Esophagus (tissue), 2 donors: ENCODE data around the gene NT5C2. TPM values are rescaled to one million over a fixed set of nuclear protein-coding genes. Genes with fewer than 3 reads are reported as not detected.
A peak's percentile ranks its signal among the peaks of the same experiment; 100 is the strongest.
"Not testable (repeated sequence)": the region's sequence is repeated elsewhere in the genome, so short reads cannot be mapped to it uniquely, and the experiment has no call there.

Experiments used
- H3K27ac ChIP-seq, 2 donors: one replicate each; pipeline ENCODE4 v1.5.1; 2013; ENCODE audit warnings: low read depth in 2 of 2, mild to moderate bottlenecking in 2 of 2, inconsistent platforms in 1 of 2, low read length in 1 of 2, moderate library complexity in 1 of 2
- H3K27me3 ChIP-seq, 2 donors: one replicate each; pipeline ENCODE4 v1.6.1; 2013; ENCODE audit warnings: low read length in 2 of 2, control low read depth in 1 of 2, mild to moderate bottlenecking in 1 of 2; ENCODE audit not compliant: insufficient read depth in 2 of 2, control insufficient read depth in 1 of 2
- H3K36me3 ChIP-seq, 2 donors: one replicate each; pipeline ENCODE4 v1.6.1; 2013; ENCODE audit warnings: low read length in 1 of 2; ENCODE audit not compliant: control insufficient read depth in 2 of 2, insufficient read depth in 2 of 2
- H3K4me1 ChIP-seq, 2 donors: one replicate each; pipeline ENCODE4 v1.6.1; 2013; ENCODE audit warnings: low read length in 1 of 2; ENCODE audit not compliant: control insufficient read depth in 2 of 2, insufficient read depth in 2 of 2
- H3K4me3 ChIP-seq, 2 donors: one replicate each; pipeline ENCODE4 v1.5.1; 2013; ENCODE audit warnings: low read length in 2 of 2, mild to moderate bottlenecking in 2 of 2, low read depth in 1 of 2, moderate library complexity in 1 of 2
- H3K9me3 ChIP-seq, 2 donors: one replicate each; pipeline ENCODE4 v1.6.1; 2013; ENCODE audit warnings: mild to moderate bottlenecking in 2 of 2, low read depth in 1 of 2, low read length in 1 of 2, moderate library complexity in 1 of 2; ENCODE audit not compliant: control insufficient read depth in 2 of 2, insufficient read depth in 1 of 2
- WGBS, 2 donors: extraction: QIAGEN DNeasy Blood & Tissue Kit; methylation state at CpG; one replicate each; pipeline ENCODE4 v1.1.7; 2013; 5-methylcytosine and 5-hydroxymethylcytosine counted together
- polyA plus RNA-seq, 2 donors: library from polyadenylated mRNA; stranded (reverse); fragments of 200-250 nt; gene quantifications; one replicate each; pipeline ENCODE4 v1.2.3, GENCODE V29; 2013
- donor health status: healthy with polysubstance abuse.
- donor health status: Bipolar disorder and iron deficiency.

Gene NT5C2
- polyA plus RNA-seq, 2 donors: 60.6 to 75.0 TPM

DNA sequence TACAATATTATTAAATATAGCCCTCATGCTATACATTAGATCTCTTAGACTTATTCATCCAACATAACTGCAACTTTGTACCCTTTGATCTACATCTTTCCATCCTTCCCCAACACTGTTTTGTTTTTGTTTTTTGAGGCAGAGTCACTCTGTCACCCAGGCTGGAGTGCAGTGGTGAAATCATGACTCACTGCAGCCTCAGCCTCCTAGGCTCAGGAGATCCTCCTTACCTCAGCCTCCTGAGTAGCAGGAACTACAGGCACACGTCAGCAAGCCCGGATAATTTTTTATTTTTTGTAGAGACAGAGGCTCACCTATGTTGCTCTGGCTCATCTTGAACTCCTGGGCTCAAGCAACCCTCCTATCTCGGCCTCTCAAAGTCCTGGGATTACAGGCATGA, 53.3 kb downstream of the NT5C2 start:
- WGBS, 2 donors: 93 to 95% methylated on average over 3 of the region's 3 CpGs
- Histone ChIP-seq H3K4me3 (no peak overlapping the region), H3K9me3 (no peaks in the 10 kb centered on the region), H3K27me3 (no peaks in the 10 kb centered on the region), H3K36me3 (peaks cover 0 to 9% of the 10 kb centered on the region in 2 donors), H3K27ac (no peak overlapping the region), H3K4me1 (no peaks in the 10 kb centered on the region)

DNA sequence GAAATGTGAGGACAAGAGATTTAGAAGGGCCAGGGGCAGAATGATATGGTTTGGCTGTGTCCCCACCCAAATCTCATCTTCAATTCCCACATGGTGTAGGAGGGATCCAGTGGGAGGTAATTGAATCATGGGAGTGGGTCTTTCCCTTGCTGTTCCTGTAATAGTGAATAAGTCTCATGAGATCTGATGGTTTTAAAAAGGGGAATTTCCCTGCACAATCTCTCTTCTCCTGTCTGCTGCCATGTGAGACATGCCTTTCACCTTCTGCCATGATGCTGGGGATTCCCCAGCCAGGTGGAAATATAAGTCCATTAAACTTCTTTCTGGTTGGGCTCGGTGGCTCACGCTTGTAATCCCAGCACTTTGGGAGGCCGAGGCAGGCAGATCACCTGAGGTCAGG, 57.9 kb downstream of the NT5C2 start:
- peaks cover 0 to 12% of the 10 kb centered on the region in 2 donors for H3K36me3 ChIP-seq
- H3K4me1 ChIP-seq, H3K9me3 ChIP-seq, H3K27ac ChIP-seq, H3K4me3 ChIP-seq, H3K27me3 ChIP-seq: not testable (repeated sequence)
- WGBS, 2 donors: 88 to 89% methylated on average over 3 of the region's 3 CpGs

DNA sequence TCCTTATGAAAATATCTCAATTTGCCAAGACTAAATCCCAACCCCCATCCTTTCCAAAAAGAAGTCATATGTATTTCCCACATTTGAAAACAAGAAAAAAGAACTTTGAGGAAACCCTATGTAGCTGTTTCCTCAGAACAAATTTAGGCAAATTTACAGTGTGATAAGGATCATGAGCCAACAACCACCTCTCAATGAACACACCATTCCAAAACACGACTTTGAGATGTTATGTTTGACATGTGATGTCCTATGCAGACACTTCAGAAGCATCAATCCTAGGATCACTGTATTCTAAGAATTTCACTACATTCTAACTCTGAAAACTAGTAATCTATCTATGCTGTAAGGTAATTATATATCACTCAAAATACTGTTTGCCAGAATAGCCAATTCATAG, 62.2 kb downstream of the NT5C2 start:
- 71 to 73% methylated on average over 1 of the region's 1 CpG for WGBS, 2 donors
- Histone ChIP-seq H3K27ac (no peak overlapping the region), H3K4me3 (no peak overlapping the region), H3K36me3 (peaks cover 0 to 6% of the 10 kb centered on the region in 2 donors), H3K27me3 (no peaks in the 10 kb centered on the region), H3K9me3 (no peaks in the 10 kb centered on the region), H3K4me1 (no peaks in the 10 kb centered on the region)

DNA sequence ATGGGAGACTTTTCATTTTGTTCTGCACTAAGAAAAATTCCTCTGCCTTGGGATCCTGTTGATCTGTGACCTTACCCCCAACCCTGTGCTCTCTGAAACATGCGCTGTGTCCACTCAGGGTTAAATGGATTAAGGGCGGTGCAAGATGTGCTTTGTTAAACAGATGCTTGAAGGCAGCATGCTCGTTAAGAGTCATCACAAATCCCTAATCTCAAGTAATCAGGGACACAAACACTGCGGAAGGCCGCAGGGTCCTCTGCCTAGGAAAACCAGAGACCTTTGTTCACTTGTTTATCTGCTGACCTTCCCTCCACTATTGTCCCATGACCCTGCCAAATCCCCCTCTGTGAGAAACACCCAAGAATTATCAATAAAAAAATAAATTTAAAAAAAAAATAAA, 62.9 kb downstream of the NT5C2 start:
- WGBS, 2 donors: 87 to 89% methylated on average over 3 to 4 of the region's 5 CpGs
- not testable (repeated sequence) for H3K9me3 ChIP-seq, H3K4me1 ChIP-seq, H3K27me3 ChIP-seq, H3K4me3 ChIP-seq, H3K27ac ChIP-seq, H3K36me3 ChIP-seq

DNA sequence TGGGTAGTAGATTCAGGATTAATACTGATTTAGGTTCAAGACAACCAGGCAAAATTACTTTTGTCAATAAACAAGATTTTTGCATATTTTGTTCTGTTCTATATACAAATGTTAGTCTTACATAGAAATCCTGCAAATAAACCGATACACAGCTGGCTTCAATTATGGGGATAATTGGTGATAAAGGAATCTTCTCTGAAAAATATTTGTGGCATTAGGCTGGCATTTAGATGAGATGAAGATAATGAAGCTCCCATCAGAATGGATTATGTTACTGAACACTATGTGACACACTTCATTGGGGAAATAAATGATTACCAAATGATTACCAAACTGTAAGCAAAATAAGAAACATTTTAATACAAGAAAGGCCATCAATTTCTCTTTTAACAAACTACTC, 65.8 kb downstream of the NT5C2 start:
- H3K36me3 ChIP-seq: peaks cover 0 to 5% of the 10 kb centered on the region in 2 donors
- no peaks in the 10 kb centered on the region for H3K9me3 ChIP-seq
- no peaks in the 10 kb centered on the region for H3K4me1 ChIP-seq
- H3K27me3 ChIP-seq: no peaks in the 10 kb centered on the region
- WGBS, 2 donors: 85 to 86% methylated on average over 1 of the region's 1 CpG
- no peak overlapping the region for H3K4me3 ChIP-seq
- H3K27ac ChIP-seq: no peak overlapping the region

DNA sequence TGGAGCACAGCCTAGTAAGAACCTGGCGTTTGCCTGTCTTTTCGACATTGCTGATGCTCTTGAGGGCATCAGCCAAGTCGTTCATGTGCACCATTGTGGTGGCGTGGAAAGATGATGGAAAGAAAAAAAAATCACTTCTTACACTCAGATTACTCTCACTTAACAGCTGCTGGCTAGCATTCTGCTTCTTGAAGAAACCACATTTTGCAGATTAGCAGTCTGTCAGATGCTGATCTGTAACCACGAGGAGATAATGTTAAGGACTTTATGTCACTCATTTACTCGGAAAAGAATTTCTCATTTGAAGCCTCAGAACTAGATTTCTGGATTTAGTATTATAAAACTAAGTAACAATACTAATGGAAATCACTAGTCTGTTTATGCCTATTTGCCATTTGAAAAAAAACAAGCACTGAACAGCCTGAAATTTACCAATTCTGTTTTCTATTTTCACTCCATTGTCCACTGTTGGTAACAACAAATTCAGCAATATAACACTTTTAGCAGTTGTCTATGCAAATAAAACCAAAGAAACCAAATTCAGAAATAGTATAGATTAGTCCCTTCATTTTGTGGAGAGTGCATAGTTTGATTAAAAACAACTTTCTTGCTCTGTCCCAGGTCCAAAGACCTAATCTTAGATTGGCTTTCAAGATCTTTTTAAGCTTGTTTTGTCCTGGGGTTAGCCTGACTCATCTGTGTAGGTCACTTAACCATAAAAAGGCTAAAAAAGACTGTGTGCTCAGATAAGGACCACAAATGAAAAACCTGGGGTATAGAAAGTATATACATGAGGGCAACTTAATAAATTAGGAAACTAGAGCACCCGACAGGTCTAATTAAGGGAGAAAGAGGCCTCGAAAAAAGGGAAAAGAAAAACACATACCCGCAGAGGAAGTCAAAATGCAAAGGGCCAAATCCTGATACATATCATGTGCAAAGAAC, 67.5 kb downstream of the NT5C2 start:
- no peaks in the 10 kb centered on the region for H3K4me1 ChIP-seq
- 75 to 80% methylated on average over 9 of the region's 9 CpGs for WGBS, 2 donors
- H3K9me3 ChIP-seq: no peaks in the 10 kb centered on the region
- no peak overlapping the region for H3K4me3 ChIP-seq
- no peaks in the 10 kb centered on the region for H3K27me3 ChIP-seq
- H3K36me3 ChIP-seq: peaks cover 0 to 5% of the 10 kb centered on the region in 2 donors
- no peak overlapping the region for H3K27ac ChIP-seq

DNA sequence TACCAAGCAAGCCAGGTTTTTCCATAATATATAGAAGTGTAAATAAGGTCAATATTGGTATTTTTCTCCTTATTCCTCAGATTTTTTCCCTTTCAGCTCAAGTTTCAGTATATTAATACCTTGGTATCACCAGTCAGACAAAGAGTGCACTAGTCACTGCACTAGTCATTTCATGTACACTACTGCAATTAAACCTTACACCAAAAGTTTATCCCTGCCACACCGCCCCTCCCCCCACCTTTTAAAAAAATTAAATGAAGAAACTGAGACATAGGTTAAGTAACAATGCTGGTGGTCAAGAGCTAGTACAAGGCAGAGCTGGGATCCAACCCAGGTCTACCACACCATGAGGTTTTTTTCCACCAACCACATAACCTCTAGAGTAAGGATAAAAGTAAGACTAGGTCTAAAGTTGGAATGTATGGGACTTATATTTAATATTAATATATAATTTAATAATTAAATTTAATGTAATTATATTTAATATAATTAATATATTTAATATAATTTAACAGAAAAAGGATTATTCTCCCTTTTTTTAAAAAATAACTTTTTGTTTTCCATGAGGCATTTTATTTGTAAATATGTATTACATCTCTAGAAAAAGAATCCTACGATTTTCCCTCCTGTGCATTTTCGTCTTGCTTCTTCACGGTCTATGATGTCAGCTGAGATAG, 68.5 kb downstream of the NT5C2 start:
- Histone ChIP-seq H3K4me3 (no peak overlapping the region), H3K9me3 (no peaks in the 10 kb centered on the region), H3K27ac (no peak overlapping the region), H3K36me3 (peaks cover 0 to 5% of the 10 kb centered on the region in 2 donors), H3K4me1 (no peaks in the 10 kb centered on the region), H3K27me3 (no peaks in the 10 kb centered on the region)
- 95 to 99% methylated on average over 4 of the region's 4 CpGs for WGBS, 2 donors

DNA sequence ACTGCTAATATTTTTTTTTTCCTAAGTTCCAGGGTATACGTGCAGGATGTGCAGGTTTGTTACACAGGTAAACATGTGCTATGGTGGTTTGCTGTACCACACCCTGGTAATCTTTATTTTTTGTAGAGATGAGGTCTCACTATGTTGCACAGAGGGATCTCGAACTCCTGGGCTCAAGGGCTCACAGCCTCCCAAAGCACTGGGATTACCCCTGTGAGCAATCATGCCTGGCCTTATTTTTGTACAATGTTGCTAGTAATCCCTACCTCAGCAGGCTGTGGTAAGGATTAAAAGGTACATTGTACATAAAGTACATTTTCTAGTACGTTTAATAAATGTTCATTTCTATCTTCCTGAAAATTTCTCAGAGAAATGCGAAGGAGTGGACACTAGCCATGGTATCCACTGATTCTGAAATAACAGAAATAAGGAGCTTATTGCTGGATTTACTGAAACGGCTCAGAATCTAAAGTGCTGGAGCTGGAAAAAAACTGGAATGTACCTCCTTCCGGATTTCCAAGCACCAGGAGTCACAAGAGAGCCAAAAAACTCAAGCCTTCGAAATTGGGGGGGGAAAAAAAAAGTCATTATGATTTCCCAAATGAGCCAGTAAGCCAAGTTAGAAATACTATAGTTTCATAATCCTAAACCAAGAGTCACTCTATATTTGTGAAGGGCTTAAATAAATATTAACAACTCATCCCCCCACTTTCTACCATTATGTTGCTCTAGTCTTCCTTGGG, 69.6 kb downstream of the NT5C2 start:
- H3K4me1 ChIP-seq: no peaks in the 10 kb centered on the region

DNA sequence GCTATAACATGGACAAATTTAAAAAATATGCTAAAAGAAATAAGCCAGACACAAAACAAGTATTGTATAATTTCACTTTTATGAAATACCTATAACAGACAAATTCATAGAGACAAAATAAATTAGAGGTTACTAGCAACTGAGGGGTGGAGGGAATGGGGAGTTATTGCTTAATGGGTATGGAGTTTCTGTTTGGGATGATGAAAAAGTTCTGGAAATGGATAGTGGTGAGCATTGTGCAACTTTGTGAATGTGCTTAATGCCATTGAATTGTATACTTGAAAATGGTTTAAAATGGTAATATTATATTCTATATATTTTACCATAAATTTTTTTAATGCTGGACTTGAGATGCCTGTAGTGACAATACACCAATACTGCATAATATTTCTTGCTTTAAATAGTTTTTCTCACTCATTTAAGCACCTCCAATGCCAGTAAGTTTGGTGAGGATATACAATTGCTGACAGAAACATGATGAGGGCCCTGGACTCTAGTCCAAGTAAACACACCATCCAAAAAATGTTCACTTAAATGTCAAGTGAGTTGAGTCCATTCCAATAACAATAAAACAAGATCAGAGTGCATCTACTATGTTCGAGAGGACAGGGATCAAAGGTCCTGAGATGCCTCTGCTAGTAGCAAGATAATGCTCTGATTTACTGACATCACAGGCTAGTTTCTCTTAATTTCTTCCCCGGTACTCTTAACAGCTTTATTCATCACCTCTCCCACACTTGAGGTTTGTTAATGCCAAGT, 71.9 kb downstream of the NT5C2 start:
- Histone ChIP-seq H3K4me3 (no peak overlapping the region), H3K36me3 (peaks cover 0 to 5% of the 10 kb centered on the region in 2 donors), H3K4me1 (no peaks in the 10 kb centered on the region), H3K27ac (no peak overlapping the region), H3K9me3 (no peaks in the 10 kb centered on the region), H3K27me3 (no peaks in the 10 kb centered on the region)
- 42 to 57% methylated on average over 2 of the region's 2 CpGs for WGBS, 2 donors

More for the DNA sequence above, 69.6 kb downstream of the NT5C2 start:
- Histone ChIP-seq H3K9me3 (no peaks in the 10 kb centered on the region), H3K27ac (peak overlapping the region in 1 of 2 donors; percentile 13), H3K27me3 (no peaks in the 10 kb centered on the region), H3K4me3 (no peak overlapping the region), H3K36me3 (peaks cover 0 to 5% of the 10 kb centered on the region in 2 donors)
- WGBS, 2 donors: 69 to 76% methylated on average over 7 of the region's 7 CpGs
